K562 (cell line): ENCODE measurements around the gene NFS1. TPM values are rescaled to one million over a fixed set of nuclear protein-coding genes. Genes with fewer than 3 reads are reported as not detected.
A peak's percentile ranks its signal among the peaks of the same experiment; 100 is the strongest.

ENCODE experiments used
- ATAC-seq: fragments of 200-7000 bp; cut with Tn5 transposase; 3 replicates; pipeline ENCODE4 v1.9.1; 2020; ENCODE audit warnings: moderate library complexity
- BruUV-seq: library from RNA; stranded (reverse); fragments of 400-500 nt; replicated peaks from 2 replicates; lab custom pipeline; 2021; lab: Mats Ljungman, UMichigan
- CTCF ChIA-PET: fragments of 300-600 bp; formaldehyde crosslinking; extraction: SDS; loops from one replicate; lab custom pipeline; 2021; ENCODE audit warnings: low intra/inter-chr PET ratio; lab: Yijun Ruan, JAX
- POLR2A ChIA-PET: fragments of 300-600, 350-650 bp; sonication (Branson Sonifier 250); formaldehyde crosslinking; extraction: SDS; loops from one replicate; lab custom pipeline; 2021; ENCODE audit warnings: antibody characterized with exemption, inconsistent platforms; lab: Yijun Ruan, JAX
- DNase-seq, 4 experiments: peaks; one replicate each; pipeline versions ENCODE4 v3.0.0 to v3.0.0-alpha.2; 2011 to 2018; ENCODE audit warnings: low spot score in 3 of 4, mixed read lengths in 3 of 4; ENCODE audit errors: extremely low read depth in 1 of 4
- FAIRE-seq: peaks from 2 replicates; lab custom pipeline; 2011; peaks lifted over from hg19 to GRCh38; lab: Jason Lieb, UNC
- H2AFZ ChIP-seq: 2 replicates; pipeline ENCODE4 v1.6.0; 2011; ENCODE audit warnings: low read depth, low read length, control low read depth, inconsistent platforms
- H3K27ac ChIP-seq: fragments of 200-600 bp; 3 replicates; pipeline ENCODE4 v1.8.0; 2011; ENCODE audit warnings: low read depth, mild to moderate bottlenecking, control low read depth, inconsistent platforms, low read length, moderate library complexity, mixed read lengths; ENCODE audit errors: extremely low read depth
- H3K27me3 ChIP-seq, 2 experiments: fragments of 300-600 bp in 1 of 2; 2 replicates in 1 of 2; 3 replicates in 1 of 2; pipeline versions ENCODE4 v1.6.0 to v1.8.0; 2011; ENCODE audit warnings: inconsistent platforms in 2 of 2, low read length in 2 of 2, mild to moderate bottlenecking in 1 of 2, mixed read lengths in 1 of 2, moderate library complexity in 1 of 2; ENCODE audit not compliant: control insufficient read depth in 2 of 2, insufficient read depth in 2 of 2
- H3K36me3 ChIP-seq: fragments of 300-600 bp; 3 replicates; pipeline ENCODE4 v1.8.0; 2011; ENCODE audit warnings: mild to moderate bottlenecking, low read length, inconsistent platforms; ENCODE audit not compliant: control insufficient read depth, insufficient read depth
- H3K4me1 ChIP-seq, 2 experiments: fragments of 200-600 bp in 1 of 2; replicated peaks in 1 of 2; 2 replicates in 1 of 2; 3 replicates in 1 of 2; pipeline versions ENCODE4 v1.5.1 to v1.8.0; 2011; ENCODE audit warnings: inconsistent platforms in 2 of 2, low read length in 2 of 2, mild to moderate bottlenecking in 1 of 2, mixed read lengths in 1 of 2, moderate library complexity in 1 of 2; ENCODE audit not compliant: control insufficient read depth in 2 of 2, insufficient read depth in 2 of 2
- H3K4me2 ChIP-seq: 2 replicates; pipeline ENCODE4 v1.6.1; 2011; ENCODE audit warnings: low read length, control low read depth, inconsistent platforms, mixed read lengths; ENCODE audit not compliant: insufficient read depth
- H3K4me3 ChIP-seq: fragments of 200-600 bp; sonication (generic), shearing (Covaris generic); 2 replicates; pipeline ENCODE4 v1.5.1; 2016; ENCODE audit warnings: control low read depth, inconsistent platforms
- H3K79me2 ChIP-seq: fragments of 200-600 bp; 3 replicates; pipeline ENCODE4 v1.8.0; 2011; ENCODE audit warnings: low read length, inconsistent platforms; ENCODE audit not compliant: control insufficient read depth, insufficient read depth
- H3K9ac ChIP-seq, 2 experiments: 2 replicates each; pipeline versions ENCODE4 v1.6.0 to v1.6.1; 2011; ENCODE audit warnings: low read depth in 2 of 2, low read length in 2 of 2, control low read depth in 1 of 2, inconsistent platforms in 1 of 2, mild to moderate bottlenecking in 1 of 2, mixed read lengths in 1 of 2; ENCODE audit not compliant: insufficient read depth in 1 of 2
- H3K9me1 ChIP-seq: one replicate; pipeline ENCODE4 v1.6.0; 2011; ENCODE audit warnings: inconsistent platforms, mild to moderate bottlenecking, low read length, moderate library complexity; ENCODE audit not compliant: control insufficient read depth, insufficient read depth
- H3K9me3 ChIP-seq: replicated peaks from 2 replicates; pipeline ENCODE4 v1.5.1; 2011; ENCODE audit warnings: low read depth, low read length, inconsistent platforms; ENCODE audit not compliant: control insufficient read depth, insufficient read depth
- H4K20me1 ChIP-seq: replicated peaks from 2 replicates; pipeline ENCODE4 v1.6.1; 2011; ENCODE audit warnings: low read length, inconsistent platforms, mixed read lengths; ENCODE audit not compliant: control insufficient read depth, insufficient read depth
- EP300 ChIP-seq: IDR thresholded peaks from 2 replicates; pipeline ENCODE4 v1.6.1; 2012; ENCODE audit warnings: low read length, improper control_type of control experiment
- POLR2AphosphoS2 ChIP-seq: IDR thresholded peaks from 2 replicates; pipeline ENCODE4 v1.6.1; 2012; ENCODE audit warnings: low read length, improper control_type of control experiment
- RBFOX2 ChIP-seq: fragments of 200-400 bp; formaldehyde crosslinking; IDR thresholded peaks from 2 replicates; pipeline ENCODE4 v1.6.1; 2017; ENCODE audit warnings: low read depth, mild to moderate bottlenecking, low read length, moderate library complexity
- SRSF1 ChIP-seq: fragments of 200-400 bp; formaldehyde crosslinking; IDR thresholded peaks from 2 replicates; pipeline ENCODE4 v1.6.1; 2017; ENCODE audit warnings: mild to moderate bottlenecking, low read depth, low read length, moderate library complexity
- ZNF668 ChIP-seq: fragments of 250-450 bp; sonication (Bioruptor Pico); IDR thresholded peaks from 2 replicates; pipeline ENCODE4 v1.8.0; 2022; ENCODE audit warnings: mild to moderate bottlenecking, inconsistent platforms
- WGBS: fragments of 100-300 bp; shearing (Covaris generic); methylation state at CpG from one replicate; pipeline ENCODE4 v1.1.6; 2016; ENCODE audit warnings: low coverage, mixed read lengths; ENCODE audit not compliant: insufficient coverage; ENCODE audit errors: missing lambda C conversion rate; 5-methylcytosine and 5-hydroxymethylcytosine counted together
- in situ Hi-C: fragments of 300-500 bp; cut with MboI; formaldehyde crosslinking; loops from 4 replicates; pipeline ENCODE4 v1.15.0; 2018; ENCODE audit warnings: inconsistent platforms, mixed read lengths
- intact Hi-C: fragments of 100-400 bp; cut with micrococcal nuclease; formaldehyde crosslinking; loops from 2 replicates; pipeline ENCODE4 v1.14.2; 2022
- polyA plus RNA-seq, 8 experiments: library from polyadenylated mRNA; depleted of rRNA in 4 of 8; stranded (reverse) in 5 of 8; unstranded in 3 of 8; fragments of >200 nt; fragmentation: Nextera tagmentation in 2 of 8; fragmentation: Illumina TruSeq in 1 of 8; extraction: Ambion mirVana in 2 of 8; extraction: Trizol in 1 of 8; gene quantifications; 2 replicates each; pipeline versions ENCODE4 v1.2.1 to v1.2.3, GENCODE V29; 2011 to 2014; ENCODE audit warnings: inconsistent platforms in 1 of 8, missing spikeins in 1 of 8
- total RNA-seq, 7 experiments: library from RNA; depleted of rRNA in 6 of 7; stranded (reverse); fragments of >200 nt in 6 of 7; fragmentation: Illumina TruSeq in 2 of 7; extraction: Trizol in 2 of 7; gene quantifications; 2 replicates each; pipeline versions ENCODE4 v1.2.1 to v1.2.3, GENCODE V29; 2011 to 2021; ENCODE audit warnings: low replicate concordance in 1 of 7

The NFS1 gene
- total and polyA plus RNA-seq, 9 of the 15 experiments (the other 6 are each of a cell fraction or from before 2014, with no cell fraction given) = 11.5 to 84.8 (median 47.1) TPM

- TF ChIP-seq SRSF1 (peak; percentile 81; the same call in 1 of the 2 replicates), ZNF668 (no peak)
- 83% methylated on average over 4 of the region's 4 CpGs for WGBS
- H3K27me3 ChIP-seq = no peaks in the 10 kb centered on the region
- no TSS peak for BruUV-seq
- CTCF ChIA-PET = no interaction called here
- peaks cover 0 to 2% of the 10 kb centered on the region in 2 experiments; a peak in 2 of 5 replicates for H3K4me1 ChIP-seq
- no peak for ATAC-seq
- no peaks in the 10 kb centered on the region for H3K9me3 ChIP-seq
- DNase-seq = no peak
- no peaks in the 10 kb centered on the region for H3K9me1 ChIP-seq
- H3K27ac ChIP-seq = no peak overlapping the region
- peaks cover 98% of the 10 kb centered on the region for H3K36me3 ChIP-seq
- in situ Hi-C loops (no loop called here), intact Hi-C loops (no loop called here)
- H3K4me2 ChIP-seq = no peak overlapping the region
- H4K20me1 ChIP-seq = peaks cover 41% of the 10 kb centered on the region
- peaks cover 93% of the 10 kb centered on the region for H3K79me2 ChIP-seq
- H2AFZ ChIP-seq = no peak overlapping the region
- POLR2A ChIA-PET = interaction anchor here (0.6 to 7.4 kb wide), 7 partner anchors 9 to 153 kb away, joined by 3 to 99 read pairs (median 7); partner anchors contain the start of gene RBM39
- no peak overlapping the region for H3K9ac ChIP-seq
- H3K4me3 ChIP-seq = no peak overlapping the region
- no peak for FAIRE-seq
Measured at GRCh38 chr20:35730583-35731468, 31.7 kb upstream of the NFS1 start.

- 95% methylated on average over 2 of the region's 2 CpGs for WGBS
- intact Hi-C loops (no loop called here), in situ Hi-C loops (no loop called here)
- CTCF ChIA-PET = no interaction called here
- H3K36me3 ChIP-seq = peaks cover 98% of the 10 kb centered on the region
- FAIRE-seq (no peak), DNase-seq (no peak), ATAC-seq (no peak)
- no peaks in the 10 kb centered on the region for H3K4me1 ChIP-seq
- H3K9me3 ChIP-seq = no peaks in the 10 kb centered on the region
- no peaks in the 10 kb centered on the region for H3K9me1 ChIP-seq
- peaks cover 92% of the 10 kb centered on the region for H3K79me2 ChIP-seq
- H3K4me2 ChIP-seq = no peak overlapping the region
- POLR2A ChIA-PET = interaction anchor here (0.6 to 7.4 kb wide), 9 partner anchors 8 to 154 kb away, joined by 3 to 99 read pairs (median 5); partner anchors contain the start of gene RBM39
- H4K20me1 ChIP-seq = peaks cover 33% of the 10 kb centered on the region
- TSS peak; percentile 2 for BruUV-seq
- H2AFZ ChIP-seq = no peak overlapping the region
- no peak overlapping the region for H3K4me3 ChIP-seq
- H3K27me3 ChIP-seq = no peaks in the 10 kb centered on the region
- H3K9ac ChIP-seq = no peak overlapping the region
- H3K27ac ChIP-seq = no peak overlapping the region
- TF ChIP-seq POLR2AphosphoS2 = peak; percentile 74; the same call in 1 of the 2 replicates
- peak; percentile 30 for TF ChIP-seq RBFOX2
- TF ChIP-seq EP300 = no peak
Measured at GRCh38 chr20:35729836-35730582, 30.9 kb upstream of the NFS1 start.
